ENCODE results near the gene RAB11A.
A peak's percentile ranks its signal among the peaks of the same experiment; 100 is the strongest.

GRCh38 chr15:65916664-65917406 is 47.5 kb downstream of the RAB11A start:
- TF ChIP-seq CTCF (IDR thresholded peaks at IDR 0.05; ENCODE audit: low read depth, low read length, poor library complexity, severe bottlenecking), result peak; percentile 19
- no peak for TF ChIP-seq EZH2phosphoT487 (IDR thresholded peaks at IDR 0.05; ENCODE audit: borderline replicate concordance, low read length)

Measured in DOHH2 (cell line).